Gastrocnemius medialis (tissue), 4 donors: ENCODE data around the gene HINT3.
"Not testable (repeated sequence)": the region's sequence is repeated elsewhere in the genome, so short reads cannot be mapped to it uniquely, and the experiment has no call there.

Source experiments
- POLR2A ChIP-seq, 2 donors: fragments of 450-650 bp; IDR thresholded peaks; one replicate each; pipeline ENCODE4 v1.6.1; 2017; ENCODE audit warnings: antibody characterized with exemption in 2 of 2, mild to moderate bottlenecking in 2 of 2, moderate library complexity in 2 of 2
- TF ChIP-seq, protein P1 (sequence below), 5 experiments: fragments of 450-650 bp in 3 of 5; fragments of 200-600 bp in 2 of 5; sonication (generic) in 2 of 5; IDR thresholded peaks in 4 of 5; conservative IDR thresholded peaks in 1 of 5; 1 replicate in 4 of 5; 2 replicates in 1 of 5; pipeline ENCODE4 v1.5.1; 2016 to 2019; ENCODE audit warnings: antibody characterized with exemption in 5 of 5, mild to moderate bottlenecking in 3 of 5, moderate library complexity in 3 of 5

DNA sequence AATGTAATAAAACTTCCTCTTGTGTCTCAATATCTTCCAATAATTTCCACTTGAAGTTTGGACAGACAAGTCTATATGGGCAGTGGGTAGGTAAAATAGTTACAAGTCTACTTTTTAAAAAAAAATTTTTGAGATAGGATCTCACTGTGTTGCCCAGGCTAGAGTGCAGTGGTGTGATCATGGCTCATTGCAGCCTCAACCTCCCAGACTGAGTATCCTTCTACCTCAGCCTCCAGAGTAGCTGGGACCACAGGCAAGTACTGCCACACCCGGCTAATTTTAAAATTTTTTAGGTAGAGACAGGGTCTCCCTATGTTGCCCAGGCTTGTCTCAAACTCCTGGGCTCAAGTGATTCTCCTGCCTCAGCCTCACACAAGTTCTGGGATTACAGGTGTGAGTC is 15.9 kb downstream of the HINT3 start:
- TF ChIP-seq, protein P1, sequence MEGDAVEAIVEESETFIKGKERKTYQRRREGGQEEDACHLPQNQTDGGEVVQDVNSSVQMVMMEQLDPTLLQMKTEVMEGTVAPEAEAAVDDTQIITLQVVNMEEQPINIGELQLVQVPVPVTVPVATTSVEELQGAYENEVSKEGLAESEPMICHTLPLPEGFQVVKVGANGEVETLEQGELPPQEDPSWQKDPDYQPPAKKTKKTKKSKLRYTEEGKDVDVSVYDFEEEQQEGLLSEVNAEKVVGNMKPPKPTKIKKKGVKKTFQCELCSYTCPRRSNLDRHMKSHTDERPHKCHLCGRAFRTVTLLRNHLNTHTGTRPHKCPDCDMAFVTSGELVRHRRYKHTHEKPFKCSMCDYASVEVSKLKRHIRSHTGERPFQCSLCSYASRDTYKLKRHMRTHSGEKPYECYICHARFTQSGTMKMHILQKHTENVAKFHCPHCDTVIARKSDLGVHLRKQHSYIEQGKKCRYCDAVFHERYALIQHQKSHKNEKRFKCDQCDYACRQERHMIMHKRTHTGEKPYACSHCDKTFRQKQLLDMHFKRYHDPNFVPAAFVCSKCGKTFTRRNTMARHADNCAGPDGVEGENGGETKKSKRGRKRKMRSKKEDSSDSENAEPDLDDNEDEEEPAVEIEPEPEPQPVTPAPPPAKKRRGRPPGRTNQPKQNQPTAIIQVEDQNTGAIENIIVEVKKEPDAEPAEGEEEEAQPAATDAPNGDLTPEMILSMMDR (IDR thresholded peaks at IDR 0.05 in 4 of 5, conservative IDR thresholded peaks at IDR 0.05 in 1 of 5): not testable (repeated sequence)
- not testable (repeated sequence) for TF ChIP-seq POLR2A (IDR thresholded peaks at IDR 0.05)
